HG03520 (cell line): Measurements from ENCODE around the gene RBL1.
"Not testable (repeated sequence)": the region's sequence is repeated elsewhere in the genome, so short reads cannot be mapped to it uniquely, and the experiment has no call there.

ENCODE experiments used
- ATAC-seq: cut with Tn5 transposase; IDR thresholded peaks from one replicate; pipeline ENCODE4 v1.9.1; 2021; ENCODE audit warnings: mild to moderate bottlenecking, moderate library complexity; ENCODE audit not compliant: unreplicated experiment

The RBL1 gene

DNA sequence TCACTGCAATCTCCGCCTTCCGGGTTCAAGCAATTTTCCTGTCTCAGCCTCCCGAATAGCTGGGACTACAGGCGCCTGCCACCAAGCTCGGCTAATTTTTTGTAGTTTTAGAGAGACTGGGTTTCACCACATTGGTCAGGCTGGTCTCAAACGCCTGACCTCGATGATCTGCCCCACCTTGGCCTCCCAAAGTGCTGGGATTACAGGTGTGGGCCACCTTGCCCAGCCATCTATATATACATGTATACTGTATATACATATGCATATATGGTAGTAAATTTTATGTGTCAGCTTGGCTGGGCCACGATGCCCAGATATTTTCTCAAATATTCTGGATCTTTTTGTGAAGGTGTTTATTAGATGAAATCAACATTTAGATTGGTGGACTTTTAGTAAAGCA lies 18.8 kb downstream of the RBL1 start:
- no peak for ATAC-seq

GRCh38 chr20:37075932-37076685 lies 19.7 kb downstream of the RBL1 start:
- ATAC-seq, result no peak

DNA sequence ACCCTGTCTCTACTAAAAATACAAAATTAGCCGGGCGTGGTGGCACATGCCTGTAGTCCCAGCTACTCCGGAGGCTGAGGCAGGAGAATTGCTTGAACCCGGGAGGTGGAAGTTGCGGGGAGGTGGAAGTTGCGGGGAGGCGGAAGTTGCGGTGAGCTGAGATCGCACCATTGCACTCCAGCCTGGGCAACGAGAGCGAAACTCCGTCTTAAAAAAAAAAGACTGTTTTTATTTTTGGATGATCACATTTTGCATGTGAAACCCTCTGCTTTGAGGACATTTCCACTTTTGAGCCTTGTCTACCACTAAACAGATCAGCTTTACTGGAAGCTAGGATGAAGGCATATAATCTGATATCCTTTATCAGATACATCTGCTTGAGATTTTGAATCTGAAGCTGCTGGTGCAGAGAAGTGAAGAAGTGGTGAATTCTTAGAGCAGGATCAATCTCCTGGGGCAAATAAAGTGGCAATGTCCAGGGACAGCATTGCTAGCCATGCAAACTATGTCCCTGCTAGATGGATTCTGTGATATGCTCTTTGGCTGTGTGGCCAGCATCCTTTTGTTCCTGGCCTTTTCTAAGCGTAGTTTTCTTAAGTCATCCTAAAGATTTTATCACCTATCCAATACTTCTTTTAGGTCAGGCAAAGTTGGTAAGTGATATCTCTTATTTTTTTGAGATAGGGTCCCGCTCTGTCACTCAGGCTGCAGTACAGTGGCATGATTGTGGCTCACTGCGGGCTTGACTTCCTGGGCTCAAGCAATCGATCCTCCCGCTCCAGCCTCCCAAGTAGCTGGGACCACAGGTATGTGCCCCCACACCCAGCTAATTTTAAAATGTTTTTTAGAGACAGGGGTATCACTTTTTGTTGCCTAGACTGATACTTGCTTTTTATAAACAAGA lies 23.3 kb downstream of the RBL1 start:
- ATAC-seq, result no peak

DNA sequence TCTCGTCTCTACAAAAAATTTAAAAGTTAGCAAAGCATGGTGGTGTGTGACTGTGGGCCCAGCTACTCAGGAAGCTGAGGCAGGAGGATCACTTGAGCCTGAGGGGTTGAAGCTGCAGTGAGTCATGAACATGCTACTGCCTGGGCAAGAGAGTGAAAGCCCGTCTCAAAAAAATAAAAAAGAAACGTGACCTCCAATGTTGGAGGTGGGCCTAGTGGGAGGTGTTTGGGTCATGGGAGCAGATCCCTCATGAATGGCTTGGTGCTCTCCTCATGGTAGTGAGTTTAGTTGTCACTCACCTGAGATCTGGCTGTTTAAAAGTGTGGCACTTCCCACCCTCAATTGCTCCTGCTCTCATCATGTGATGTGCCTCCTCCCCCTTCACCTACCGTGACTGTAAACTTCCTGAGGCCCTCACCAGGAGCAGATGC lies 24.3 kb downstream of the RBL1 start:
- ATAC-seq, result no peak

DNA sequence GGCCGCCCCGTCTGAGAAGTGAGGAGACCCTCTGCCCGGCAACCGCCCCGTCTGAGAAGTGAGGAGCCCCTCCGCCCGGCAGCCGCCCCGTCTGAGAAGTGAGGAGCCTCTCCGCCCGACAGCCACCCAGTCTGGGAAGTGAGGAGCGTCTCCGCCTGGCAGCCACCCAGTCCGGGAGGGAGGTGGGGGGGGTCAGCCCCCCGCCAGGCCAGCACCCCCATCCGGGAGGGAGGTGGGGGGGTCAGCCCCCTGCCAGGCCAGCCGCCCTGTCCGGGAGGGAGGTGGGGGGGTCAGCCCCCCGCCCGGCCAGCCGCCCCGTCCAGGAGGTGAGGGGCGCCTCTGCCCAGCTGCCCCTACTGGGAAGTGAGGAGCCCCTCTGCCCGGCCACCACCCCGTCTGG lies 26.2 kb downstream of the RBL1 start:
- not testable (repeated sequence) for ATAC-seq

- no peak for ATAC-seq
These were observed 29.6 kb downstream of the RBL1 start for GRCh38 chr20:37066168-37066567.

GRCh38 chr20:37055276-37055675 lies 40.5 kb downstream of the RBL1 start:
- ATAC-seq, result no peak

- no peak for ATAC-seq
These were observed 42.4 kb downstream of the RBL1 start for GRCh38 chr20:37053230-37053950.

DNA sequence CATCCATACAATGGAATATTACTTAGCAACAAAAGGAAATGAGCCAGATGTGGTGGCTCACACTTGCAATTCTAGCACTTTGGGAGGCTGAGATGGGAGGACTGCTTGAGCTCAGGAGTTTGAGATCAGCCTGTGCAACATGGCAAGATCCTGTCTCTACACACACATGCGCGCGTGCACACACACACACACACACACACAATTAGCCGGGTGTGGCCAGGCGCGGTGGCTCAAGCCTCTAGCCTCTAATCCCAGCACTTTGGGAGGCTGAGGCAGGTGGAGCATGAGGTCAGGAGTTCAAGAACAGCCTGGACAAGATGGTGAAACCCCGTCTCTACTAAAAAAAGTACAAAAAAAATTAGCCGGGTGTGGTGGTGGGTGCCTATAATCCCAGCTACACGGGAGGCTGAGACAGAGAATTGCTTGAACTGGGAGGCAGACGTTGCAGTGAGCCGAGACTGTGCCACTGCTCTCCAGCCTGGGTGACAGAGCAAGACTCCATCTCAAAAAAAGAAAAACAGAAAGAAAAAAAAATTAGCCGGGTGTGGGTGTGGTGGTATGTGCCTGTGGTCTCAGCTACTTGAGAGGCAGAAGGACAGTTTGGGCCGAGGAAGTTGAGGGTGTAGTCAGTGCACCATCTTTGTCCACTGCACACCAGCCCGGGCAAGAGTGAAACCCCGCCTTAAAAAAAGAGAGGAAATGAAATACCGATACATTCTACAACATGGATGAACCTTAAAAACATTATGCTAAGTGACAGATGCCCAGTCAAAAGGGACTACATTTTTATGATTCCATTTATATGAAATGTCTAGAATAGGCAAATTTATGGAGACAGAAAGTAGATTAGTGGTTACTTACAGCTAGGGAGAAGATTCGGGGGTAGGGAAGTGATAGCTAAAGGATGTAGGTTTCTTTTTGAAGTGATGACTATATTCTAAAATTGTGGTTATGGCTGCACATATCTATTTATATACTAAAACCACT lies 52.5 kb downstream of the RBL1 start:
- peak; percentile 48 for ATAC-seq

DNA sequence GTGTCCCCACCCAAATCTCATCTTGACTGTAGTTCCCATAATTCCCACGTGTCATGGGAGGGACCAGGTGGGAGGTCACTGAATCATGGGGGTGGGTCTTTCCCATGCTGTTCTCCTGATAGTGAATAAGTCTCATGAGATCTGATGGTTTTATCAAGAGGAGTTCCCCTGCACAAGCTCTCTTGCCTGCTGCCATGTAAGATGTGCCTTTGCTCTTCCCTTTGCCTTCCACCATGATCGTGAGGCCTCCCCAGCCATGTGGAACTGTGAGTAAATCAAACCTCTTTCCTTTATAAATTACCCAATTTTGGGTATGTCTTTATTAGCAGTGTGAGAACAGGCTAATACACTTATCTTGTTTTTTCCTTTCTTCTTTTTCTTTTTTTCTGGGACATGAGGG lies 56.4 kb downstream of the RBL1 start:
- not testable (repeated sequence) for ATAC-seq

DNA sequence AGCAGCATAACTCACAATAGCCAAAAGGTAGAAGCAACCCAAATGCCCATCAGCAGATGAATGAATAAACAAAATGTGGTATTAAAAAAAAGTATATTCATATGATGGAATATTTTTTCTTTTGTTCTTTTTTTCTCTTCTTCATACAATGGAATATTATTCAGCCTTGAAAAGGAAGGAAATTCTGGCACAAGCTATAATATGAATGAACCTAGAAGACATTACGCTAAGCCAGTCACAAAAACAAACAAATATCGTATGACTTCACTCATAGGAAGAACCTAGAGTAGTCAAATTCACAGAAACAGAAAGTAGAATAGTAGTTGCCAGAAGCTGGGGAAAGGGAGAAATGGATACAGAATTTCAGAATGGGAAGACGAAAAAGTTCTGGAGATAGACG lies 63.7 kb downstream of the RBL1 start:
- no peak for ATAC-seq

- ATAC-seq, result no peak
These were observed 75.2 kb downstream of the RBL1 start for GRCh38 chr20:37020636-37021035.

DNA sequence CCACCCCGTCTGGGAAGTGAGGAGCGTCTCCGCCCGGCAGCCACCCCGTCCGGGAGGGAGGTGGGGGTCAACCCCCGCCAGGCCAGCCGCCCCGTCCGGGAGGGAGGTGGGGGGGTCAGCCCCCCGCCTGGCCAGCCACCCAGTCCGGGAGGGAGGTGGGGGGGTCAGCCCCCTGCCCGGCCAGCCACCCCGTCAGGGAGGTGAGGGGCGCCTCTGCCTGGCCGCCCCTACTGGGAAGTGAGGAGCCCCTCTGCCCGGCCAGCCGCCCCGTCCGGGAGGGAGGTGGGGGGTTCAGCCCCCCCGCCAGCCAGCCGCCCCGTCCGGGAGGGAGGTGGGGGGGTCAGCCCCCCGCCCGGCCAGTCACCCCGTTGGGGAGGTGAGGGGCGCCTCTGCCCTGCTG lies 83.2 kb downstream of the RBL1 start:
- ATAC-seq, result not testable (repeated sequence)

DNA sequence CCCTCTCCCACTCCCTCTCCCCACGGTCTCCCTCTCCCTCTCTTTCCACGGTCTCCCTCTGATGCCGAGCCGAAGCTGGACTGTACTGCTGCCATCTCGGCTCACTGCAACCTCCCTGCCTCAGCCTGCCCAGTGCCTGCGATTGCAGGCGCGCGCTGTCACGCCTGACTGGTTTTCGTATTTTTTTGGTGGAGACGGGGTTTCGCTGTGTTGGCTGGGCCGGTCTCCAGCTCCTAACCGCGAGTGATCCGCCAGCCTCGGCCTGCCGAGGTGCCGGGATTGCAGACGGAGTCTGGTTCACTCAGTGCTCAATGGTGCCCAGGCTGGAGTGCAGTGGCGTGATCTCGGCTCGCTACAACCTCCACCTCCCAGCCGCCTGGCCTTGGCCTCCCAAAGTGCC lies 83.9 kb downstream of the RBL1 start:
- not testable (repeated sequence) for ATAC-seq

- no peak for ATAC-seq
These were observed 84.7 kb downstream of the RBL1 start for GRCh38 chr20:37011147-37011546.

- no peak for ATAC-seq
These were observed 87.7 kb downstream of the RBL1 start for GRCh38 chr20:37007898-37008649.

DNA sequence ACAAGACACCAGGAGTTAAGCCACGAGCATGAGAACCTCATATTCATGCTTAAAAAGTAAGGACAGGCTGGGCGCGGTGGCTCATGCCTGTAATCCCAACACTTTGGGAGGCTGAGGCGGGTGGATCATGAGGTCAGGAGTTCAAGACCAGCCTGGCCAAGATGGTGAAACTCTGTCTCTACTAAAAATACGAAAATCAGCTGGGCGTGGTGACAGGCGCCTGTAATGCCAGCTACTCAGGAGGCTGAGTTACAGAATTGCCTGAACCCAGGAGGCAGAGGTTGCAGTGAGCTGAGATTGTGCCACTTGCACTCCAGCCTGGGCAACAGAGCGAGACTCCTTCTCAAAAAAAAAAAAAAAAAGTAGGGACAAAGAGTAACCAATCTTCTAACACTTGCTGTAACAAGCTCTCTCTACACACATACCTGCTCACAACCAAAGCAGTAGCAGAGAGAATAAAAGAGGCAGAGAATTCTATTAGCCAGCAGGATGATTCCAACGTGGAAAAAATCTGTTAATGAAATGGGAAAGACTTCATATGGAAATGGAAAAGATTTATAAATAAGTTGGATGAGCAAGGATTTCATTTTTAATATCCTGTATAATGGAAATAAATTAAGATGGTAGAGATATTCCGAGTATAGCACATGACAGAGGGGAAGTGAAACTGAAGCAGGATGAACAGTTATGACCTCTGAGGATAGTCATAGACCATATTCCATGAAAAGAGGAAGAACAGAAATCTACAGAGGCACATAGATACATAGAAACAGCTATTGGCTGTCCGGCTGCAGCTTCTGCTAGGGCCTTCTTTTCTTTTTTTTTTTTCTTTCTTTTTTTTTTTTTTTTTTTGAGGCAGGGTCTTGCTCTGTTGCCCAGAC lies 90.5 kb downstream of the RBL1 start:
- not testable (repeated sequence) for ATAC-seq

GRCh38 chr20:37001634-37002033 lies 94.2 kb downstream of the RBL1 start:
- not testable (repeated sequence) for ATAC-seq
